CD4-positive, alpha-beta T cell (primary cell): ENCODE measurements around the gene WDFY3. TPM values are rescaled to one million over a fixed set of nuclear protein-coding genes. Genes with fewer than 3 reads are reported as not detected.

Experiments used
- ATAC-seq: fragments of 200-7000 bp; cut with Tn5 transposase; one replicate; pipeline ENCODE4 v1.10.0; 2022; ENCODE audit warnings: mild to moderate bottlenecking; ENCODE audit not compliant: poor library complexity
- CTCF ChIA-PET: fragments of 350-600 bp; sonication (Branson Sonifier 250); formaldehyde crosslinking; loops from one replicate; lab custom pipeline; 2021; ENCODE audit warnings: antibody characterized with exemption, inconsistent platforms; lab: Charles Lee
- POLR2A ChIA-PET: fragments of 350-600 bp; sonication (Branson Sonifier 250); formaldehyde crosslinking; loops from one replicate; lab custom pipeline; 2021; ENCODE audit warnings: antibody characterized with exemption, inconsistent platforms; lab: Charles Lee
- DNase-seq, 14 experiments: peaks; one replicate each; pipeline ENCODE4 v3.0.0-alpha.2; 2013 to 2020; ENCODE audit warnings: mixed read lengths in 2 of 14
- H3K27ac ChIP-seq, 2 donors: one replicate each; pipeline versions ENCODE4 v1.5.1 to v1.7.0; 2013; ENCODE audit warnings: low read length in 2 of 2, low read depth in 1 of 2, mild to moderate bottlenecking in 1 of 2
- H3K27me3 ChIP-seq, 2 experiments: 1 replicate in 1 of 2; 2 replicates in 1 of 2; pipeline versions ENCODE4 v1.6.1 to v1.7.0; 2013; ENCODE audit warnings: low read length in 2 of 2, control low read depth in 1 of 2, mild to moderate bottlenecking in 1 of 2, moderate library complexity in 1 of 2; ENCODE audit not compliant: insufficient read depth in 2 of 2, control insufficient read depth in 1 of 2
- H3K36me3 ChIP-seq: one replicate; pipeline ENCODE4 v1.6.1; 2013; ENCODE audit warnings: low read length, control low read depth; ENCODE audit not compliant: insufficient read depth
- H3K4me1 ChIP-seq: one replicate; pipeline ENCODE4 v1.6.1; 2013; ENCODE audit warnings: low read length, control low read depth; ENCODE audit not compliant: insufficient read depth
- H3K4me3 ChIP-seq: one replicate; pipeline ENCODE4 v1.5.1; 2013; ENCODE audit warnings: mild to moderate bottlenecking, low read length, moderate library complexity
- H3K9me3 ChIP-seq, 2 experiments: 1 replicate in 1 of 2; 2 replicates in 1 of 2; pipeline versions ENCODE4 v1.6.1 to v1.7.0; 2013; ENCODE audit warnings: low read length in 2 of 2, mild to moderate bottlenecking in 2 of 2, control low read depth in 1 of 2, moderate library complexity in 1 of 2; ENCODE audit not compliant: control insufficient read depth in 1 of 2, insufficient read depth in 1 of 2
- H3K27ac Mint-ChIP-seq: one replicate; pipeline ENCODE4 v1.8.0; 2020; ENCODE audit warnings: mixed read lengths
- H3K27me3 Mint-ChIP-seq: one replicate; pipeline ENCODE4 v1.8.0; 2021; ENCODE audit warnings: mixed read lengths
- H3K36me3 Mint-ChIP-seq: one replicate; pipeline ENCODE4 v1.8.0; 2021; ENCODE audit warnings: low read depth, mixed read lengths
- H3K4me1 Mint-ChIP-seq: one replicate; pipeline ENCODE4 v1.8.0; 2021; ENCODE audit warnings: low read depth, mixed read lengths
- H3K4me3 Mint-ChIP-seq: one replicate; pipeline ENCODE4 v1.8.0; 2020; ENCODE audit warnings: mild to moderate bottlenecking, mixed read lengths
- H3K9me3 Mint-ChIP-seq: one replicate; pipeline ENCODE4 v1.8.0; 2020; ENCODE audit warnings: mixed read lengths
- CTCF ChIP-seq: fragments of 200-600 bp; IDR thresholded peaks from one replicate; pipeline ENCODE4 v1.8.0; 2022; ENCODE audit warnings: antibody characterized with exemption, mild to moderate bottlenecking
- intact Hi-C, 2 experiments: fragments of 100-400 bp; cut with DNase I in 1 of 2; cut with micrococcal nuclease in 1 of 2; formaldehyde crosslinking; loops; one replicate each; pipeline versions ENCODE4 v1.15.1 to v1.9.0; 2023 to 2025; cut with DNase I, micrococcal nuclease
- total RNA-seq, 174 experiments: library from RNA in 2 of 174; stranded (reverse) in 2 of 174; gene quantifications; one replicate each; pipeline ENCODE4 v1.2.3 and lab custom pipeline; 2021 to 2026

The WDFY3 gene
- total RNA-seq, 2 experiments from 2014 or later, result 0.60 to 0.75 TPM

DNA sequence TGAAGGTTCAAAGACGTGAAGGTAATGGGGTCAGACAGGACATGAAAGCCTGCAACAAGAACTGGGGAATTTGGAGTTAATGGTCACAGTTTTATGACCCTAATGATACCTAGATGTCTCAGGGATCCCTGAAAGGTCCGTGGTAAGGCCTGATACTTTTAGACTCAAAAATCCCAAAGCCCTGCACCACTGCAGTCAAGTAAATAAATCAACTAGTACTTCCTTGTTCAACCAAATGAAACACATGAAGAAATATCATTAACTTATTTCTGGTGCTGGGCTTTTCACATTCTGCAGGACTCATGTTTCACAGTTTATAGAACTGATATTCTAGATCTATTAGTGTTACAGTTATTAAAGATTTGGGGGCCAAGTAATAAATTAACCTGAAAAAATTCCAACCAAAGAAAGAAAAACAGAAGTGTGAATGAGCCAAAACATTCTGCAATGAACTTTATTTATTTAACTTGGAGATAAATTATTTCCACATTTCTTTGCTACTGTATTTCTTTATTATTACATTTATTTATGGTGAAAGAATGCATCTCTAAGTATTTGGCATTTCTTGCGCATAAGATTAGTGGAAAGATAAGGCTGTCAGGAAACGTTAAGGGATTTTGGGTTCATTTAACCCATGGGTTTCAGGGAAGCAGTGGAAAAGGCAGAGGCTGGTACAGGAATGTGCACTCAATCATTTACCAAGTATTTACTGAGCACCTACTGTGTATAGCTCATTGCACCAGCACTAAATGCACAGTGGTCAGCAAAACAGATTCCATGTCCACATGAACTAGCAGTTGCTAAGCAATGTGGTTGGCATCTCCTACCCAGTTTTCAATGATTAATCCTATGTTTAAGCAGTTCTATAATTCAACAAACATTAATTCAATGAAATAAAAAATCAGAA is 8.7 kb downstream of the WDFY3 start:
- H3K4me3 Mint-ChIP-seq, result no peak overlapping the region
- peaks cover 19% of the 10 kb centered on the region for H3K27me3 Mint-ChIP-seq
- no peak overlapping the region for H3K27ac Mint-ChIP-seq
- TF ChIP-seq CTCF, result no peak
- no peaks in the 10 kb centered on the region for H3K36me3 ChIP-seq
- H3K4me1 Mint-ChIP-seq, result no peaks in the 10 kb centered on the region
- no peak for DNase-seq
- H3K4me1 ChIP-seq, result no peaks in the 10 kb centered on the region
- H3K27me3 ChIP-seq, result peaks cover 0 to 2% of the 10 kb centered on the region in 2 experiments
- ChIA-PET POLR2A (interaction anchor here (0.8 kb wide), 1 partner anchor 18 kb away, joined by 3 read pairs; no protein-coding TSS in a partner anchor), CTCF (no interaction called here)
- ATAC-seq, result no peak
- H3K9me3 ChIP-seq, result no peaks in the 10 kb centered on the region
- H3K4me3 ChIP-seq, result no peak overlapping the region
- intact Hi-C loops, result no loop called here
- H3K27ac ChIP-seq, result no peak overlapping the region
- H3K9me3 Mint-ChIP-seq, result no peaks in the 10 kb centered on the region
- H3K36me3 Mint-ChIP-seq, result no peaks in the 10 kb centered on the region

- Histone ChIP-seq H3K4me1 (no peaks in the 10 kb centered on the region), H3K27me3 (no peaks in the 10 kb centered on the region), H3K27ac (no peak overlapping the region), H3K4me3 (no peak overlapping the region), H3K36me3 (no peaks in the 10 kb centered on the region), H3K9me3 (no peaks in the 10 kb centered on the region)
- Mint-ChIP-seq H3K27me3 (peaks cover 9% of the 10 kb centered on the region), H3K9me3 (no peaks in the 10 kb centered on the region), H3K4me1 (no peaks in the 10 kb centered on the region), H3K36me3 (no peaks in the 10 kb centered on the region), H3K4me3 (no peak overlapping the region), H3K27ac (no peak overlapping the region)
- no peak for TF ChIP-seq CTCF
- ChIA-PET CTCF (no interaction called here), POLR2A (no interaction called here)
- intact Hi-C loops, result no loop called here
- DNase-seq (peak in 1 of 14 experiments; percentile 3), ATAC-seq (no peak)
Observed at GRCh38 chr4:84956014-84956413, 10.5 kb downstream of the WDFY3 start.

DNA sequence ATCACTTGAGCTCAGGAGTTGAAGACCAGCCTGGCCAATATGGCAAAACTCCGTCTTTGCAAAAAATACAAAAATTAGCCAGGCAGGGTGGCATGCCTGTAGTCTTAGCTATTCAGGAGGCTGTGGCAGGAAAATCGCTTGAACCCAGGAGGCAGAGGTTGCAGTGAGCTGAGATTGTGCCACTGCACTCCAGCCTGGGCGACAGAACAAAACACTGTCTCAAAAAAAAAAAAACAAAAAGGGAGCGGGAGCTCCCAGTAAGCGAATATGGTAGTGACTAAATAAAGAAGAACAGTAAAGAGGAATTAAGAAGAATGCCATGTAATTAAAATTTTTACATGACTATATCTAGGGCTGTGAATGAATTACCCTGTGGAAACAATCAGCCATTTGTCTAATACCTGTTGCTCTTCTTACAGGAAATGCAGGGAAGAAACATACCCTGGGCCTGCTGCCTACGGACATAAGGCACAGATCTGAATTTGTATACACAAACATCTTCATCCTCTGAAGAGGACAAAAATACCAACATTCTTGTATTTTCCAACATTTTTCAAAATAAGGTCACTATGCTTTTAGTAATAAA is 11.4 kb downstream of the WDFY3 start:
- Histone ChIP-seq H3K27me3 (no peaks in the 10 kb centered on the region), H3K27ac (no peak overlapping the region), H3K36me3 (no peaks in the 10 kb centered on the region), H3K4me1 (no peaks in the 10 kb centered on the region), H3K9me3 (no peaks in the 10 kb centered on the region), H3K4me3 (no peak overlapping the region)
- ATAC-seq (no peak), DNase-seq (no peak)
- intact Hi-C loops, result no loop called here
- Mint-ChIP-seq H3K27ac (no peak overlapping the region), H3K27me3 (peaks cover under 1% of the 10 kb centered on the region), H3K36me3 (no peaks in the 10 kb centered on the region), H3K4me3 (no peak overlapping the region), H3K4me1 (no peaks in the 10 kb centered on the region), H3K9me3 (no peaks in the 10 kb centered on the region)
- TF ChIP-seq CTCF, result no peak
- POLR2A ChIA-PET, result no interaction called here
- CTCF ChIA-PET, result no interaction called here
